ENCODE data around the gene TTC34.

TTC34 gene

DNA sequence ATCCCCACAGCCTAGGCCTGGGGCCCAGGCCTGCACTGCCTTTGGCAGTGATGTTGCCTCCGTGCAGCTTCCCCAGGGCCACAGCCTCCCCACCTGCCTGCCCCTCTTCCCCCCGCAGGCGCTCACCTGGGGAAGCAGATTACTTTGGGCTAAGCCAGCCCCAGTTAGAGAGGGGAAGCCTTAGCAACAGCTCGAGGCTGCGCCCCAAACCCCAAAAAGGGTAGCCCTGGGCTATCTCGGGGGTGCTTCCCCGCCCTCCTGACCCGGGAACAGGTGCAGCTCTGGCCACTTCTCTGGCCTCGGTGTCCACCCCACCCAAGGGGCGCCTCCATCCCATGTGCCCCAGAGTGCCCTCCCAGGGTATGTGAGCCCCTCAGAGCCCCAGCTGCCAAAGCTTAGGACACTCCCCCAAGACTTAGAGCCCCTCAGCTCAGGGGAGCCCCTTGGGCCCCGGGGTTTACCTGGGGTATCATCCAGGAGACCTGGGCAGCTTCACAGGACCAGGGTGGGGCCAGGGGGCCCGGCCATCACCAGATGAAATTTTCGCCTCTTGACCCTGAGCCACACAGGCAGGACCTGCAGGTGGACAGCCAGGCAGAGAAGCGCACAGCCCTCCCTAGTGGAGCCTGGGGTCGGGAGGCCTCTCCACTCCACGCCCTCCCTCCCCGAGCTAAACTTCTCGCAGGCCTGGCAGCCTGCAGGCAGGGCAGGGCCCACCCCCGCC, 3.3 kb upstream of the TTC34 start:
- H3K4me2 ChIP-seq (ENCODE audit: low read depth, low read length, poor library complexity, severe bottlenecking), result no peak overlapping the region
- H3K9me2 ChIP-seq (replicated peaks; ENCODE audit: low read depth, low read length), result no peaks in the 10 kb centered on the region
- H3K79me2 ChIP-seq (ENCODE audit: insufficient read depth, low read length), result no peaks in the 10 kb centered on the region
- H2AFZ ChIP-seq (ENCODE audit: low read length), result no peak overlapping the region
- H3K27me3 ChIP-seq (ENCODE audit: insufficient read depth, low read length, poor library complexity, severe bottlenecking), result no peaks in the 10 kb centered on the region
- H3K4me3 ChIP-seq (ENCODE audit: low read length, poor library complexity, severe bottlenecking), result no peak overlapping the region
- H3F3A ChIP-seq (ENCODE audit: low read depth), result no peaks in the 10 kb centered on the region
- H3K36me3 ChIP-seq (ENCODE audit: insufficient read depth, low read length), result no peaks in the 10 kb centered on the region
- H3K9me3 ChIP-seq (ENCODE audit: insufficient read depth, low read depth, low read length), result no peaks in the 10 kb centered on the region
- TF ChIP-seq EZH2phosphoT487 (IDR thresholded peaks at IDR 0.05; ENCODE audit: borderline replicate concordance) (no peak), CTCF (conservative IDR thresholded peaks at IDR 0.05; ENCODE audit: low read length) (no peak)
- H3K4me1 ChIP-seq (ENCODE audit: insufficient read depth, low read length, poor library complexity, severe bottlenecking), result no peaks in the 10 kb centered on the region
- H3K9ac ChIP-seq (ENCODE audit: low read depth, low read length, poor library complexity, severe bottlenecking), result no peak overlapping the region
- H4K20me1 ChIP-seq (ENCODE audit: insufficient read depth, low read length, poor library complexity, severe bottlenecking), result no peaks in the 10 kb centered on the region

DNA sequence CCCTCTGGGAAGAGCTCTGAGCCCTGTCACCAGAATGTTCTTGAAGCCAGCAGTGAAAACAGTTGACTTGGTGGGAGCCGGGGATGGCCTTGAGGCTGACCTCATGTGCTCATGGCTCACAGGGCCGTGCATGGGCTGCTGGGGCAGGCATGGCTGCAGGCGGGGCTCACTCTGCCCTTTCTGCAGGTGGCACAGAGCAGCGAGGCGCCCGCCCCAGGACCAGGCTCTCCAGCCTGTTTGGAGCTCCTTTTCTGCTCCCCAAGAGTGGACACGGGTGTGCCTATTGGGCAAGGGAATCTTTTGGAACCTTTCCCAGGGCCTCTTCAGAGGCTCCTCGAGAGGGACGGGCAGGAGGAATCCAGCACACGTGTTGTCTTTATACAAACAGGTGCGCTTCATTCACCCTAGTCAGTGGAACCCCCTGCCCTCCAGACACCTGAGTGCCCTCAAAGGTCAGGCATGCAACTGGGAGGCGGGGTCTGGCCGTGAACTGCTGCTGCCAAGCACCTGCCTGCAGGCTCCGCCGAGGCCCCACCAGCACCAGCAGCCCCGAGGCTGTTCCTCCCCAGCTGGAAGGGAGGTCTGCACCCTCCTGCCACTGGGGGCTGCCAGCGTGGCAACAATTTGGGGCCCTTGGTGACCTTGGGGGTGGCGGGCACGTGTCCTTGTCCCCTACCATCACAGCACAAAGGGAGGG, 2.6 kb upstream of the TTC34 start:
- no peaks in the 10 kb centered on the region for H3K79me2 ChIP-seq (ENCODE audit: insufficient read depth, low read length)
- no peaks in the 10 kb centered on the region for H3K4me1 ChIP-seq (ENCODE audit: insufficient read depth, low read length, poor library complexity, severe bottlenecking)
- no peaks in the 10 kb centered on the region for H4K20me1 ChIP-seq (ENCODE audit: insufficient read depth, low read length, poor library complexity, severe bottlenecking)
- no peaks in the 10 kb centered on the region for H3K36me3 ChIP-seq (ENCODE audit: insufficient read depth, low read length)
- TF ChIP-seq EZH2phosphoT487 (IDR thresholded peaks at IDR 0.05; ENCODE audit: borderline replicate concordance) (no peak), CTCF (conservative IDR thresholded peaks at IDR 0.05; ENCODE audit: low read length) (no peak)
- H3K4me2 ChIP-seq (ENCODE audit: low read depth, low read length, poor library complexity, severe bottlenecking), result no peak overlapping the region
- H3K4me3 ChIP-seq (ENCODE audit: low read length, poor library complexity, severe bottlenecking), result no peak overlapping the region
- no peaks in the 10 kb centered on the region for H3K9me3 ChIP-seq (ENCODE audit: insufficient read depth, low read depth, low read length)
- H3F3A ChIP-seq (ENCODE audit: low read depth), result no peaks in the 10 kb centered on the region
- no peak overlapping the region for H3K9ac ChIP-seq (ENCODE audit: low read depth, low read length, poor library complexity, severe bottlenecking)
- no peaks in the 10 kb centered on the region for H3K27me3 ChIP-seq (ENCODE audit: insufficient read depth, low read length, poor library complexity, severe bottlenecking)
- no peak overlapping the region for H2AFZ ChIP-seq (ENCODE audit: low read length)
- H3K9me2 ChIP-seq (replicated peaks; ENCODE audit: low read depth, low read length), result no peaks in the 10 kb centered on the region

- Histone ChIP-seq H3K27me3 (ENCODE audit: insufficient read depth, low read length, poor library complexity, severe bottlenecking) (no peaks in the 10 kb centered on the region), H3K9me2 (replicated peaks; ENCODE audit: low read depth, low read length) (no peaks in the 10 kb centered on the region), H3K4me3 (ENCODE audit: low read length, poor library complexity, severe bottlenecking) (no peak overlapping the region), H3K9me3 (ENCODE audit: insufficient read depth, low read depth, low read length) (no peaks in the 10 kb centered on the region), H3K79me2 (ENCODE audit: insufficient read depth, low read length) (no peaks in the 10 kb centered on the region), H3K4me1 (ENCODE audit: insufficient read depth, low read length, poor library complexity, severe bottlenecking) (no peaks in the 10 kb centered on the region), H3K9ac (ENCODE audit: low read depth, low read length, poor library complexity, severe bottlenecking) (no peak overlapping the region), H2AFZ (ENCODE audit: low read length) (no peak overlapping the region), H3F3A (ENCODE audit: low read depth) (no peaks in the 10 kb centered on the region), H4K20me1 (ENCODE audit: insufficient read depth, low read length, poor library complexity, severe bottlenecking) (no peaks in the 10 kb centered on the region), H3K36me3 (ENCODE audit: insufficient read depth, low read length) (no peaks in the 10 kb centered on the region), H3K4me2 (ENCODE audit: low read depth, low read length, poor library complexity, severe bottlenecking) (no peak overlapping the region)
- TF ChIP-seq EZH2phosphoT487 (IDR thresholded peaks at IDR 0.05; ENCODE audit: borderline replicate concordance) (no peak), CTCF (conservative IDR thresholded peaks at IDR 0.05; ENCODE audit: low read length) (no peak)
These were observed 1.8 kb upstream of the TTC34 start for GRCh38 chr1:2803086-2803930.

Data from Loucy (cell line).